HG03045 (cell line): Measurements from ENCODE around the gene IL5RA.
A peak's percentile ranks its signal among the peaks of the same experiment; 100 is the strongest.

Experiments
- ATAC-seq: cut with Tn5 transposase; IDR thresholded peaks from one replicate; pipeline ENCODE4 v1.9.1; 2021; ENCODE audit warnings: mild to moderate bottlenecking, moderate library complexity; ENCODE audit not compliant: unreplicated experiment

IL5RA gene

GRCh38 chr3:3110299-3110630, at the start of gene IL5RA:
Gene IL5RA, minus strand, starts transcription at chr3:3110374. Its CDS starts 5,390 bp downstream, at chr3:3104984.
- ATAC-seq, result peak; percentile 43

GRCh38 chr3:3157484-3157883, 47.3 kb upstream of the IL5RA start:
- no peak for ATAC-seq

- ATAC-seq, result no peak
These were observed 44.9 kb upstream of the IL5RA start for GRCh38 chr3:3154879-3155610.

- no peak for ATAC-seq
These were observed 41.3 kb upstream of the IL5RA start for GRCh38 chr3:3151513-3151912.

- no peak for ATAC-seq
These were observed 39.4 kb upstream of the IL5RA start for GRCh38 chr3:3149560-3149959.

- no peak for ATAC-seq
These were observed 35.7 kb upstream of the IL5RA start for GRCh38 chr3:3145831-3146230.

GRCh38 chr3:3141939-3142338, 31.8 kb upstream of the IL5RA start:
- no peak for ATAC-seq

- no peak for ATAC-seq
These were observed 27.4 kb upstream of the IL5RA start for GRCh38 chr3:3137526-3137925.

GRCh38 chr3:3134750-3135448, 24.7 kb upstream of the IL5RA start:
- ATAC-seq, result no peak

- no peak for ATAC-seq
These were observed 23.3 kb upstream of the IL5RA start for GRCh38 chr3:3133500-3133899.

- no peak for ATAC-seq
These were observed 19.4 kb upstream of the IL5RA start for GRCh38 chr3:3129579-3129978.

GRCh38 chr3:3127432-3128010, 17.3 kb upstream of the IL5RA start:
- no peak for ATAC-seq

GRCh38 chr3:3126477-3127431, 16.6 kb upstream of the IL5RA start, which contains the start of gene TRNT1:
Gene TRNT1, plus strand, starts transcription at chr3:3126940. Its CDS starts 2,101 bp downstream, at chr3:3129041.
- ATAC-seq, result peak; percentile 96

- no peak for ATAC-seq
These were observed 15.8 kb upstream of the IL5RA start for GRCh38 chr3:3125977-3126376.

GRCh38 chr3:3119393-3119851, 9.2 kb upstream of the IL5RA start:
- no peak for ATAC-seq

GRCh38 chr3:3117651-3118050, 7.5 kb upstream of the IL5RA start:
- ATAC-seq, result no peak

GRCh38 chr3:3113042-3113709, 3.0 kb upstream of the IL5RA start:
- ATAC-seq, result no peak

GRCh38 chr3:3110749-3111361, 681 bp upstream of the IL5RA start:
- ATAC-seq, result no peak

- ATAC-seq, result peak; percentile 77
These were observed 521 bp downstream of the IL5RA start for GRCh38 chr3:3109407-3110298.
